ENCODE data around the gene ANO2.

DNA sequence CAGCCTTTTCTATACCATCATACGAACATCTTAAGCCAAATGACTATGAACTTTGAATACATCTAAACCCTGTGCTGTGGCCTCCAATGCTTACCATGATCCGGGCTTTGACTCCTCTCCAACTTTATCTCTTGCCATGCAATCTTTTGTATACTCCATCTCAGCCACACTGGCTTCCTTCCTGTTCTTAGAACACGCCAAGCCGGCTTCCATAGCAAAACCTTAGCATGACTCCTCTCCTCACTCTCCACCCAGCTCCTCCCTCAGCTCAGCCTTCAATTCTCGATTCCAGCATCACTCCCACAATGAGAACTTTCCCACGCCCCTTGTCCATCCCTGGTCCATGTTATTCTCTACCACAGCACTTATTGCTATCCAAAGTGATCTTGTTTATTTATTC is 284.8 kb downstream of the ANO2 start:
- TF ChIP-seq, protein P1, sequence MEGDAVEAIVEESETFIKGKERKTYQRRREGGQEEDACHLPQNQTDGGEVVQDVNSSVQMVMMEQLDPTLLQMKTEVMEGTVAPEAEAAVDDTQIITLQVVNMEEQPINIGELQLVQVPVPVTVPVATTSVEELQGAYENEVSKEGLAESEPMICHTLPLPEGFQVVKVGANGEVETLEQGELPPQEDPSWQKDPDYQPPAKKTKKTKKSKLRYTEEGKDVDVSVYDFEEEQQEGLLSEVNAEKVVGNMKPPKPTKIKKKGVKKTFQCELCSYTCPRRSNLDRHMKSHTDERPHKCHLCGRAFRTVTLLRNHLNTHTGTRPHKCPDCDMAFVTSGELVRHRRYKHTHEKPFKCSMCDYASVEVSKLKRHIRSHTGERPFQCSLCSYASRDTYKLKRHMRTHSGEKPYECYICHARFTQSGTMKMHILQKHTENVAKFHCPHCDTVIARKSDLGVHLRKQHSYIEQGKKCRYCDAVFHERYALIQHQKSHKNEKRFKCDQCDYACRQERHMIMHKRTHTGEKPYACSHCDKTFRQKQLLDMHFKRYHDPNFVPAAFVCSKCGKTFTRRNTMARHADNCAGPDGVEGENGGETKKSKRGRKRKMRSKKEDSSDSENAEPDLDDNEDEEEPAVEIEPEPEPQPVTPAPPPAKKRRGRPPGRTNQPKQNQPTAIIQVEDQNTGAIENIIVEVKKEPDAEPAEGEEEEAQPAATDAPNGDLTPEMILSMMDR (conservative IDR thresholded peaks at IDR 0.05; ENCODE audit: low read depth in 2 of 2): no peak
- TF ChIP-seq EZH2 (IDR thresholded peaks at IDR 0.05; ENCODE audit: low read depth, unreplicated experiment) (no peak), EZH2phosphoT487 (IDR thresholded peaks at IDR 0.05; ENCODE audit: unreplicated experiment) (no peak), NANOG (IDR thresholded peaks at IDR 0.05; ENCODE audit: borderline replicate concordance) (no peak)
- TF ChIP-seq, protein P2, sequence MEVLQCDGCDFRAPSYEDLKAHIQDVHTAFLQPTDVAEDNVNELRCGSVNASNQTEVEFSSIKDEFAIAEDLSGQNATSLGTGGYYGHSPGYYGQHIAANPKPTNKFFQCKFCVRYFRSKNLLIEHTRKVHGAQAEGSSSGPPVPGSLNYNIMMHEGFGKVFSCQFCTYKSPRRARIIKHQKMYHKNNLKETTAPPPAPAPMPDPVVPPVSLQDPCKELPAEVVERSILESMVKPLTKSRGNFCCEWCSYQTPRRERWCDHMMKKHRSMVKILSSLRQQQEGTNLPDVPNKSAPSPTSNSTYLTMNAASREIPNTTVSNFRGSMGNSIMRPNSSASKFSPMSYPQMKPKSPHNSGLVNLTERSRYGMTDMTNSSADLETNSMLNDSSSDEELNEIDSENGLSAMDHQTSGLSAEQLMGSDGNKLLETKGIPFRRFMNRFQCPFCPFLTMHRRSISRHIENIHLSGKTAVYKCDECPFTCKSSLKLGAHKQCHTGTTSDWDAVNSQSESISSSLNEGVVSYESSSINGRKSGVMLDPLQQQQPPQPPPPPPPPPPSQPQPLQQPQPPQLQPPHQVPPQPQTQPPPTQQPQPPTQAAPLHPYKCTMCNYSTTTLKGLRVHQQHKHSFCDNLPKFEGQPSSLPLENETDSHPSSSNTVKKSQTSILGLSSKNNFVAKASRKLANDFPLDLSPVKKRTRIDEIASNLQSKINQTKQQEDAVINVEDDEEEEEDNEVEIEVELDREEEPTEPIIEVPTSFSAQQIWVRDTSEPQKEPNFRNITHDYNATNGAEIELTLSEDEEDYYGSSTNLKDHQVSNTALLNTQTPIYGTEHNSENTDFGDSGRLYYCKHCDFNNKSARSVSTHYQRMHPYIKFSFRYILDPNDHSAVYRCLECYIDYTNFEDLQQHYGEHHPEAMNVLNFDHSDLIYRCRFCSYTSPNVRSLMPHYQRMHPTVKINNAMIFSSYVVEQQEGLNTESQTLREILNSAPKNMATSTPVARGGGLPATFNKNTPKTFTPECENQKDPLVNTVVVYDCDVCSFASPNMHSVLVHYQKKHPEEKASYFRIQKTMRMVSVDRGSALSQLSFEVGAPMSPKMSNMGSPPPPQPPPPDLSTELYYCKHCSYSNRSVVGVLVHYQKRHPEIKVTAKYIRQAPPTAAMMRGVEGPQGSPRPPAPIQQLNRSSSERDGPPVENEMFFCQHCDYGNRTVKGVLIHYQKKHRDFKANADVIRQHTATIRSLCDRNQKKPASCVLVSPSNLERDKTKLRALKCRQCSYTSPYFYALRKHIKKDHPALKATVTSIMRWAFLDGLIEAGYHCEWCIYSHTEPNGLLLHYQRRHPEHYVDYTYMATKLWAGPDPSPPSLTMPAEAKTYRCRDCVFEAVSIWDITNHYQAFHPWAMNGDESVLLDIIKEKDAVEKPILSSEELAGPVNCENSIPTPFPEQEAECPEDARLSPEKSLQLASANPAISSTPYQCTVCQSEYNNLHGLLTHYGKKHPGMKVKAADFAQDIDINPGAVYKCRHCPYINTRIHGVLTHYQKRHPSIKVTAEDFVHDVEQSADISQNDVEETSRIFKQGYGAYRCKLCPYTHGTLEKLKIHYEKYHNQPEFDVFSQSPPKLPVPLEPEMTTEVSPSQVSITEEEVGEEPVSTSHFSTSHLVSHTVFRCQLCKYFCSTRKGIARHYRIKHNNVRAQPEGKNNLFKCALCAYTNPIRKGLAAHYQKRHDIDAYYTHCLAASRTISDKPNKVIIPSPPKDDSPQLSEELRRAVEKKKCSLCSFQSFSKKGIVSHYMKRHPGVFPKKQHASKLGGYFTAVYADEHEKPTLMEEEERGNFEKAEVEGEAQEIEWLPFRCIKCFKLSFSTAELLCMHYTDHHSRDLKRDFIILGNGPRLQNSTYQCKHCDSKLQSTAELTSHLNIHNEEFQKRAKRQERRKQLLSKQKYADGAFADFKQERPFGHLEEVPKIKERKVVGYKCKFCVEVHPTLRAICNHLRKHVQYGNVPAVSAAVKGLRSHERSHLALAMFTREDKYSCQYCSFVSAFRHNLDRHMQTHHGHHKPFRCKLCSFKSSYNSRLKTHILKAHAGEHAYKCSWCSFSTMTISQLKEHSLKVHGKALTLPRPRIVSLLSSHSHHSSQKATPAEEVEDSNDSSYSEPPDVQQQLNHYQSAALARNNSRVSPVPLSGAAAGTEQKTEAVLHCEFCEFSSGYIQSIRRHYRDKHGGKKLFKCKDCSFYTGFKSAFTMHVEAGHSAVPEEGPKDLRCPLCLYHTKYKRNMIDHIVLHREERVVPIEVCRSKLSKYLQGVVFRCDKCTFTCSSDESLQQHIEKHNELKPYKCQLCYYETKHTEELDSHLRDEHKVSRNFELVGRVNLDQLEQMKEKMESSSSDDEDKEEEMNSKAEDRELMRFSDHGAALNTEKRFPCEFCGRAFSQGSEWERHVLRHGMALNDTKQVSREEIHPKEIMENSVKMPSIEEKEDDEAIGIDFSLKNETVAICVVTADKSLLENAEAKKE (CRISPR knock-in tag; IDR thresholded peaks at IDR 0.05): no peak

All from GM23338 (cell line).